Prostate gland (tissue), 2 donors: ENCODE measurements around the gene HSDL1. TPM values are rescaled to one million over a fixed set of nuclear protein-coding genes. Genes with fewer than 3 reads are reported as not detected.

Experiments used
- DNase-seq: peaks from one replicate; pipeline ENCODE4 v3.0.0-alpha.2; 2019; ENCODE audit warnings: low spot score
- H3K27ac ChIP-seq, 2 donors: fragments of 200-600 bp; sonication (generic); 2 replicates each; pipeline ENCODE4 v1.5.1; 2017 to 2019
- H3K27me3 ChIP-seq: fragments of 200-600 bp; sonication (generic); replicated peaks from 2 replicates; pipeline ENCODE4 v1.5.1; 2019; ENCODE audit not compliant: insufficient read depth
- H3K36me3 ChIP-seq, 2 donors: fragments of 200-600 bp; sonication (generic); 1 replicate in 1 of 2; 2 replicates in 1 of 2; pipeline versions ENCODE4 v1.5.1 to v1.8.1; 2017 to 2019
- H3K4me1 ChIP-seq: fragments of 200-600 bp; sonication (generic); replicated peaks from 2 replicates; pipeline ENCODE4 v1.5.1; 2019
- H3K4me3 ChIP-seq, 2 donors: fragments of 200-600 bp; sonication (generic); 2 replicates each; pipeline ENCODE4 v1.5.1; 2017 to 2019
- H3K9me3 ChIP-seq: fragments of 200-600 bp; sonication (generic); 2 replicates; pipeline ENCODE4 v1.5.1; 2017
- POLR2A ChIP-seq: fragments of 450-650 bp; IDR thresholded peaks from one replicate; pipeline ENCODE4 v1.6.1; 2016; ENCODE audit warnings: antibody characterized with exemption, mild to moderate bottlenecking
- POLR2AphosphoS5 ChIP-seq: sonication (generic); formaldehyde crosslinking; IDR thresholded peaks from one replicate; pipeline ENCODE4 v1.6.1; 2017; ENCODE audit warnings: antibody characterized with exemption
- WGBS: methylation state at CpG from one replicate; pipeline ENCODE4 v1.1.5; 2018; 5-methylcytosine and 5-hydroxymethylcytosine counted together
- intact Hi-C: fragments of 100-400 bp; cut with DNase I; formaldehyde crosslinking; loops from one replicate; pipeline ENCODE4 v1.14.2; 2022
- total RNA-seq, 2 donors: library from RNA; depleted of rRNA; stranded (reverse); fragments of >200 nt; gene quantifications; one replicate each; pipeline ENCODE4 v1.1.0, GENCODE V29; 2016
- TF ChIP-seq, protein P1 (sequence below), 4 experiments: fragments of 200-600 bp in 2 of 4; fragments of 450-650 bp in 2 of 4; sonication (generic) in 2 of 4; IDR thresholded peaks; 1 replicate in 3 of 4; 2 replicates in 1 of 4; pipeline ENCODE4 v1.5.1; 2016 to 2019; ENCODE audit warnings: antibody characterized with exemption in 4 of 4, mild to moderate bottlenecking in 2 of 4, moderate library complexity in 2 of 4

HSDL1 gene
- 10 to 100 TPM; 12.0 to 17.3 TPM for total RNA-seq

DNA sequence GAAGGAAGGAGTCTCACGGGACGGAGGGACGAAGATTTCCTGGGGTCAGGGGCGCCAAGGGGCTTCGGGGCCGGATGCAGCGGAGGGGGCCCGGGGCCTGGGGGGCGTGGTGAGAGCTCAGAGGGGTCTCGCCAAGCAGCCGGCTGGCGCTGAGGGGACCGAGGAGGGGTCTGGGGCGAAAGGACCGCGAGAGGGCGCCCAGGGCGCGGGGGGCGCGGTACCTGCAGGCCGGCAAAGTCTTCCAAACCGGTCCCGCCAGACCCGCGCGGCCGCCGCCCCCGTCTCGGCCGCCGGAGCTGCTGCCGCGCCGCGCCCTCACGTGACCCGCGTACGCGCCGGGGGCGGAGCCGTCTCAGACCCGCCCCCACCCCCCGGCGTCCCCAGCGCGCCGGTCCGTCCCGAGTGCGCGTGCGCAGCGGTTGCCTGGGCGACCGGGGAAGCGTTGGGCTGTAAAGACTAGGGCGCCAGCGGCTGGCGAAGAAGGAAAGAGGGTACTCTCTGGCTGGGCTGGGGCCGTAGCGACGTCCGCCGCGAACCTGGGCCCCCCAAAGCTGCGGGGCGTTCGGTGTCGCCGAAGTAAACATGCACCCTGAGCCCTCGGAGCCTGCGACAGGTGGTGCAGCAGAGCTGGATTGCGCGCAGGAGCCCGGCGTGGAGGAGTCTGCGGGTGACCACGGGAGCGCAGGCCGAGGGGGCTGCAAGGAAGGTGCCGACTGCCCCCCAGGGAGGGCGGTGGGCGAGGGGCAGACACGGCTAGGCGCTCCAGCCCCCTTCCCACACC is at the start of gene HSDL1, which contains the start of gene DNAAF1:
Gene HSDL1, minus strand, starts transcription at position 319 of the 781 bp plus-strand sequence. CDS start 13,856 bp downstream, outside the sequence.
Gene DNAAF1, plus strand, starts transcription at position 450 of the 781 bp plus-strand sequence. Its CDS starts 133 bp downstream, at position 583.
- no peaks in the 10 kb centered on the region for H3K9me3 ChIP-seq
- H3K36me3 ChIP-seq = no peaks in the 10 kb centered on the region
- WGBS = under 1% methylated on average over 83 of the region's 89 CpGs
- peak; percentile 87 for DNase-seq
- TF ChIP-seq POLR2AphosphoS5 = peak; percentile 64
- peak; percentile 69 for TF ChIP-seq POLR2A
- TF ChIP-seq, protein P1, sequence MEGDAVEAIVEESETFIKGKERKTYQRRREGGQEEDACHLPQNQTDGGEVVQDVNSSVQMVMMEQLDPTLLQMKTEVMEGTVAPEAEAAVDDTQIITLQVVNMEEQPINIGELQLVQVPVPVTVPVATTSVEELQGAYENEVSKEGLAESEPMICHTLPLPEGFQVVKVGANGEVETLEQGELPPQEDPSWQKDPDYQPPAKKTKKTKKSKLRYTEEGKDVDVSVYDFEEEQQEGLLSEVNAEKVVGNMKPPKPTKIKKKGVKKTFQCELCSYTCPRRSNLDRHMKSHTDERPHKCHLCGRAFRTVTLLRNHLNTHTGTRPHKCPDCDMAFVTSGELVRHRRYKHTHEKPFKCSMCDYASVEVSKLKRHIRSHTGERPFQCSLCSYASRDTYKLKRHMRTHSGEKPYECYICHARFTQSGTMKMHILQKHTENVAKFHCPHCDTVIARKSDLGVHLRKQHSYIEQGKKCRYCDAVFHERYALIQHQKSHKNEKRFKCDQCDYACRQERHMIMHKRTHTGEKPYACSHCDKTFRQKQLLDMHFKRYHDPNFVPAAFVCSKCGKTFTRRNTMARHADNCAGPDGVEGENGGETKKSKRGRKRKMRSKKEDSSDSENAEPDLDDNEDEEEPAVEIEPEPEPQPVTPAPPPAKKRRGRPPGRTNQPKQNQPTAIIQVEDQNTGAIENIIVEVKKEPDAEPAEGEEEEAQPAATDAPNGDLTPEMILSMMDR (IDR thresholded peaks at IDR 0.05) = peak in 2 of 4 experiments; percentile 9 to 13
- peak within 1 kb of the TSS; percentile 75 to 82 for H3K27ac ChIP-seq
- peak within 1 kb of the TSS; percentile 84 to 94 for H3K4me3 ChIP-seq
- no peaks in the 10 kb centered on the region for H3K27me3 ChIP-seq
- no peaks in the 10 kb centered on the region for H3K4me1 ChIP-seq
- intact Hi-C loops = no loop called here

DNA sequence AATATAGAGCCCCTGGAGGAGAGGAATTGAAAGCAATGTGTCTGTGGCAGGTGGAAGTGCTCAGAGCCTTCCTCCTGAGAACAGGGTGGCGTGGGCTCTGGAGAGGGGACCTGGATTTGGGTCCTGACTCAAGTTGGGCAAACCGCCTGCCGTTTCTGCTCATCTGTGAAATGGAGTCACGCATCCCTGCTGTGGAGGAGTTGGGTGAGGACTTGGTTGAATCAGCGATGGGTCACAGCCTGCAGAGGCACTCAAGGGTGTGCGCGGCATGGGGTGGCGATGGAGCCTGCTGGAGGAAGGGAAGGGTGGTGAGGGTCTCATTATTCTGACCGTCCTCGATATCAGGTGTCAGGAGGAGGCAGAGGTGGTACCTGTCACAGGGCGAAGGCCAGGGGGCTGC is 49.0 kb upstream of the HSDL1 start:
- TF ChIP-seq POLR2A = no peak
- TF ChIP-seq, protein P1 (IDR thresholded peaks at IDR 0.05) = no peak
- TF ChIP-seq POLR2AphosphoS5 = no peak
- intact Hi-C loops = no loop called here
- Histone ChIP-seq H3K36me3 (no peaks in the 10 kb centered on the region), H3K4me1 (no peaks in the 10 kb centered on the region), H3K9me3 (no peaks in the 10 kb centered on the region), H3K27me3 (no peaks in the 10 kb centered on the region), H3K4me3 (no peak overlapping the region), H3K27ac (no peak overlapping the region)
- WGBS = 92% methylated on average over 11 of the region's 11 CpGs
- DNase-seq = no peak

DNA sequence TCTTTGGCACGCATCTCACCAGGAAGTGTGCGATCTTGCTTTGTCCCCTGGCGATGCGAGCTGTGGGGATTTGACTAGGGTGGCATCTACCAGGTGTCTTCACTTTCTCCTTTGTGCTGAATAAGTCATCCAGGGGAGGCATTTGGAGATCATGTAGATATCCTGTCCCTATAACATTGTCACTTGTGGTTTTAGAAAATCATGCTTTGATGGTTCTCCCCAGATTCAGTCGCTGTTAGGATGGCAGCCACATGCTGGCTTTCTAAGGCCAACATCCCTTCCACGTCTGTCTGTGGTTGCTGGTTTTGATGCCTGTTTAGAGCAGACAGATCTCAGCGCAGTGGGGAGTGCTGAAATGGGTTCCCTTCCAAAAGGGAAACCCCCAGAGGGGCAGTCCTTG is 48.5 kb upstream of the HSDL1 start:
- no peaks in the 10 kb centered on the region for H3K9me3 ChIP-seq
- 80% methylated on average over 7 of the region's 7 CpGs for WGBS
- no peaks in the 10 kb centered on the region for H3K4me1 ChIP-seq
- no peaks in the 10 kb centered on the region for H3K36me3 ChIP-seq
- H3K27me3 ChIP-seq = no peaks in the 10 kb centered on the region
- no peak for TF ChIP-seq POLR2A
- TF ChIP-seq, protein P1 (IDR thresholded peaks at IDR 0.05) = no peak
- no peak for TF ChIP-seq POLR2AphosphoS5
- DNase-seq = no peak
- no peak overlapping the region for H3K4me3 ChIP-seq
- intact Hi-C loops = no loop called here
- H3K27ac ChIP-seq = no peak overlapping the region

DNA sequence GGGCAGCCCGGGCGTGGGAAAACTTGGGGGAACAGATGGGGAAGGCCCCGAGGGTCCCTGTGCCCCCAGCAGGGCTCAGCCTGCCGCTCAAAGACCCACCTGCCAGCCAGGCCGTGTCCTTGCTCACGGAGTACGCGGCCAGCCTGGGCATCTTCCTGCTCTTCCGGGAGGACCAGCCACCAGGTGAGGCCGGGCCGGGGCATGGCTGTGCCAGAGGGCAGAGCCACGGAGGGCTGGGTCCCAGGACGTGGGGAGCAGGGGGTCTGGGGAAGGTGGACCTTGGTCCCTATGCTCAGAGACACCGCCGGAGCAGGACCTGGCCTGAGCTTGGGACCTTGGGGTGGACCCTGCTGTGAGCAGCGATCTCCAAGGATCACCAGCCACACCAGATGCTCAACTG is 46.5 kb upstream of the HSDL1 start:
- Histone ChIP-seq H3K27me3 (no peaks in the 10 kb centered on the region), H3K27ac (no peak overlapping the region), H3K4me3 (no peak overlapping the region), H3K4me1 (no peaks in the 10 kb centered on the region), H3K9me3 (no peaks in the 10 kb centered on the region), H3K36me3 (no peaks in the 10 kb centered on the region)
- no peak for DNase-seq
- WGBS = 95% methylated on average over 12 of the region's 16 CpGs
- TF ChIP-seq, protein P1 (IDR thresholded peaks at IDR 0.05) = no peak
- no peak for TF ChIP-seq POLR2AphosphoS5
- no peak for TF ChIP-seq POLR2A
- intact Hi-C loops = no loop called here
